ENCODE measurements around the gene SNRPA1. TPM values are rescaled to one million over a fixed set of nuclear protein-coding genes. Genes with fewer than 3 reads are reported as not detected.
A peak's percentile ranks its signal among the peaks of the same experiment; 100 is the strongest.

SNRPA1 gene
- total and polyA plus RNA-seq, 2 of the 13 experiments (the other 11 are each of a cell fraction or from before 2014, with no cell fraction given) = 41.2 to 108 TPM

- TF ChIP-seq HDAC2 (CRISPR knock-in tag; IDR thresholded peaks at IDR 0.05) (0 out of 2 replicates have a peak, but pooled peaks have one; percentile 5), ZNF589 (CRISPR knock-in tag; conservative IDR thresholded peaks at IDR 0.05) (no peak), FOXA3 (CRISPR knock-in tag; IDR thresholded peaks at IDR 0.05) (peak; percentile 34; the same call in 1 of the 2 replicates), DNMT3B (CRISPR knock-in tag; conservative IDR thresholded peaks at IDR 0.05) (no peak), MEF2D (CRISPR knock-in tag; IDR thresholded peaks at IDR 0.05) (no peak), KMT2A (CRISPR knock-in tag; IDR thresholded peaks at IDR 0.05) (no peak), ZNF275 (CRISPR knock-in tag; IDR thresholded peaks at IDR 0.05; ENCODE audit: borderline replicate concordance) (no peak), ZBTB38 (CRISPR knock-in tag; IDR thresholded peaks at IDR 0.05) (0 out of 2 replicates have a peak, but pooled peaks have one; percentile 44), ZSCAN31 (CRISPR knock-in tag; IDR thresholded peaks at IDR 0.05; ENCODE audit: low read depth) (no peak), PATZ1 (CRISPR knock-in tag; IDR thresholded peaks at IDR 0.05) (no peak), GMEB1 (CRISPR knock-in tag; IDR thresholded peaks at IDR 0.05; ENCODE audit: borderline replicate concordance) (no peak), KDM4B (CRISPR knock-in tag; IDR thresholded peaks at IDR 0.05) (no peak)
These were observed 50.8 kb downstream of the SNRPA1 start (continued) for GRCh38 chr15:101244036-101244781.

Data from HepG2 (cell line).